ENCODE results near the gene ZC3HAV1.

Gene ZC3HAV1

DNA sequence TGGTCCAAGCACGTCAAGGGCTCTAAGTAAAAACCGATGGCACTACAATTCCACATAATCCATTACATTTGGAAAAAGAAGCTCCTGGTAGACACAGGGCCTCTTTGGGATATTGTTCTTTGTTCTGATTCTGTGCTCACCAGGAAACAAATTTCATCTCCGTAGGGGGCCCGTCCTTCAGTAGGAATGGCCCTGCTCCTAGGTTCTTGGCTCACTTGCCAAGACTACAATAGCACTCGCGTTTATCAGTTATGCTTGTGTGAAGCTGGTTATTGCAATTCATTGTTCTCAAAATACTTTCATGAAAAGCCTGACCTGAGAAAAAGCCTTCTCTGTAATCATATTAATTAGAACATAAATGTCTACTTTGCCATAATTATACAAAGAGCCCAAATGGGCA is 63.4 kb downstream of the ZC3HAV1 start:
- TF ChIP-seq, protein P1, sequence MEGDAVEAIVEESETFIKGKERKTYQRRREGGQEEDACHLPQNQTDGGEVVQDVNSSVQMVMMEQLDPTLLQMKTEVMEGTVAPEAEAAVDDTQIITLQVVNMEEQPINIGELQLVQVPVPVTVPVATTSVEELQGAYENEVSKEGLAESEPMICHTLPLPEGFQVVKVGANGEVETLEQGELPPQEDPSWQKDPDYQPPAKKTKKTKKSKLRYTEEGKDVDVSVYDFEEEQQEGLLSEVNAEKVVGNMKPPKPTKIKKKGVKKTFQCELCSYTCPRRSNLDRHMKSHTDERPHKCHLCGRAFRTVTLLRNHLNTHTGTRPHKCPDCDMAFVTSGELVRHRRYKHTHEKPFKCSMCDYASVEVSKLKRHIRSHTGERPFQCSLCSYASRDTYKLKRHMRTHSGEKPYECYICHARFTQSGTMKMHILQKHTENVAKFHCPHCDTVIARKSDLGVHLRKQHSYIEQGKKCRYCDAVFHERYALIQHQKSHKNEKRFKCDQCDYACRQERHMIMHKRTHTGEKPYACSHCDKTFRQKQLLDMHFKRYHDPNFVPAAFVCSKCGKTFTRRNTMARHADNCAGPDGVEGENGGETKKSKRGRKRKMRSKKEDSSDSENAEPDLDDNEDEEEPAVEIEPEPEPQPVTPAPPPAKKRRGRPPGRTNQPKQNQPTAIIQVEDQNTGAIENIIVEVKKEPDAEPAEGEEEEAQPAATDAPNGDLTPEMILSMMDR (conservative IDR thresholded peaks at IDR 0.05): no peak
- TF ChIP-seq ZFX (IDR thresholded peaks at IDR 0.05): no peak

DNA sequence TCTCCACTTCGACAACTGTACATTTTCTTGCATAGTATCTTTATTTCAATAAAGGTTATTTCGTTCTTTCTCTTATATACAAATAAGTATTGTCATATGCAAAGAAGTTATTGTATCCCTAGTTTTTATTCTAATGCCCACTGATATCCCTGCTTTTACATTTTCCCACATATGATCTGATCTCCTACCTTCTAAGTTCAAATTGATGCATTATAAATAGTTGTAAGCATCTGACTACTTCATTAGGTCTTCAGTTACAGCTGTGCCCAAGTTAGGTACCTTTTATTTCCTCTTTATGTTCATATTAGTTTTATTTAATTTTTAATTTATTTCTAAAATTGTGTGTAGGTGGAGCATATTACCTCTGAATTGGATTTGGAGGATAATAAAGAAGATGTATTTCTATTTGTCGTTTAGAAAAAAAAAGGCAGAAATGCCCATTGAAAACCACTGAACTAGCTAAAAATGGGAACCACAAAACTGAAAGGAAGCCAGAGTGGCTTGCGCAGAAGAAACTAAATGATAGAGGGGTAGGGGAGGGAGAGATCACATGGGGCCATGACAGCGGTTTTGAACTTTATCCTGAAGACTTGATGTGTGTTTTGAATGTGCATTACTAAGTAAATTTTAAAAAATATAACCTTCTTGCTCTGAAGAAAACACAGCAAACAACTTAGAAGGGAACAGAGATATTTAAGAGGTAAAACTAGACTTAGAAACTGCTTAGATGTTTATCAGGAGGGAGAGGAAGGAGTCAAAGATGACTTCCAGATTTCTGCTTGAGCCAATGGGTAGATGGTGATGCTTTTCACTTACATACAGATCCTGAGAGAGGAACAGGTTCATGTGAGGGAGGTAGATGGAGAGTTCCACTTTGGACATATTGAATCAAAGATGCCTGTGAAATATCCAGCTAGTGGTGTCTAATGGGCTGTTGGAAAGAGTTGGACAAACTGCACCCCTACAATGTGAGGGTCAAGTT is 64.4 kb downstream of the ZC3HAV1 start:
- TF ChIP-seq, protein P1 (conservative IDR thresholded peaks at IDR 0.05): no peak
- TF ChIP-seq ZFX (IDR thresholded peaks at IDR 0.05): no peak
- no peak overlapping the region for H3K27ac ChIP-seq

More for the DNA sequence above, 63.4 kb downstream of the ZC3HAV1 start:
- no peak overlapping the region for H3K27ac ChIP-seq

DNA sequence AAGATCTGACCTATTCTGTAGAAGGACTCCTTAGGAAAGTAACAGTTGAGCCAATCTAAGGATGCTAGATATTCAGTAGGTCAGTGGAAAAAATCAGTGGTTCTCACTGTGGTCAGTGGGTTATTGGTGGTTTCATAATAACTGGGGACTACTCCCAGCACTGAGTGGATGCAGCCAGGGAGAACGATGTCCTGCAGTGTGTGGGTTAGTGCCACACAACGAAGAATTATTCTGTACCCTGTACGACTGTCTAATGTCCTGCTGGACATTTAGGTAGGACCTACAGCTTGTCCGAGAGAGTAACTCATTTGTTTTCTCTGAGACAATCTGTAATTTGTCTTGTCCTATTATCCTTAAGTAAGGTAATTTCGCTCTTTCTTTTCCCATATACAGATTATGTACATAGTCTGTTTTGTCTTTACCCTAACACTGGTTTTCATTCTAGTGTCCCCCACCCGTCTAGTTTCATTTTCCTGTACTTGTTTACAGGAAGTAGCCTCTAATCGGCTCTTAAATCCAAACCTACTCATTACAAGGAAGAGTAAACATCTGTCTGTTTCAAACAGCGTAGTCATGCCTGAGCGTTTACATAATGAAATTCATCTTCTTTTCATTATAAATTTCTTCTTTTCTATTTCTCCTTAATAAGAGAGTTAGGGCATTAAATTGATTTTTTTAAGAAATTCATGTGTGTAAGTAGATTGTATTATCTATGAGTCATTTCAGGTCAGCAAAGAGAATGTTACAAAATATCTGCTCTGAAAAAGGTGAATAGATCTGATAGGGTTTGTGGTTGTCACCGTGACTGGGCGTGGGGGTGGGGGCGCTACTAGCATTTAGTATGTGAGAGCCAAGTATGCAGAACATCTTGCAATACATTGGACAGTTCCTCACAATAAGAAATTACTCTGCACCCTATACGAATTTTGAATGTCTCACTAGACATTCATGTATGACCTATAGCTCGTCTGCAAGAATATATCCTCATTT is 65.4 kb downstream of the ZC3HAV1 start:
- no peak overlapping the region for H3K27ac ChIP-seq
- TF ChIP-seq ZFX (IDR thresholded peaks at IDR 0.05): no peak
- TF ChIP-seq, protein P1 (conservative IDR thresholded peaks at IDR 0.05): no peak

DNA sequence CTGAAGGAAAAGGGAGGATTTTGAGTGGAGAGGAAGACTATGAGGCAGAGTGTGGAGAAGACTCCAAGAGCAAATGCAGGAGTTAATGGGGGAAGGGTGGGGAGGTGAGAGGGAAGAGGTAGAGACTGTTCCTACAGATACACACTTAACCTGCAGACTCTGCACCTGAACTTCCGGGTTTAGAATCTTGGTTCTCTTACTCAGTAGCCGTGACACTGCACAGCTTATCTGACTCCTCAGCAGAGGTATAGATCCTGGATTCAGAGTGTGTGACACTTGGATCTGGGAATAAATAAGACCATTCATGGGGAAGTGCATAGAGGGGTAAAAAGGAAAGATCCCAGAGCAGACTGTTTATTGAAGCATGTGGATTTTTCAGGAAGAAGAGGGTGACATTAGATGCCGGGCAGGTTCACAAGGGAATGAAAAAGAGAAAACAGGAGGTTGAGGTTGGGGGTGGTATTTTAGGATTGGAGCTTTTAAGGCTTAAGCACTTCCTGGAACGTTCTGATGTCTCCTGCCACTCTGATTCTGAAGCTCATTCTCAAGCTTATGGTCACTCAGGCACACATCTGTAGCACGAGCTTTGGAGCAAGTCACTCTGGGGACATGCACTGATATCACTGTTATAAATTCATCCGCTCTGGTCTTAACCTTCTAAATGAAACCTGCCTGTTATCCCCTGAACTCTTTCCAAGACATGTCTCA is 68.0 kb downstream of the ZC3HAV1 start:
- TF ChIP-seq, protein P1 (conservative IDR thresholded peaks at IDR 0.05): no peak
- TF ChIP-seq ZFX (IDR thresholded peaks at IDR 0.05): no peak
- no peak overlapping the region for H3K27ac ChIP-seq

DNA sequence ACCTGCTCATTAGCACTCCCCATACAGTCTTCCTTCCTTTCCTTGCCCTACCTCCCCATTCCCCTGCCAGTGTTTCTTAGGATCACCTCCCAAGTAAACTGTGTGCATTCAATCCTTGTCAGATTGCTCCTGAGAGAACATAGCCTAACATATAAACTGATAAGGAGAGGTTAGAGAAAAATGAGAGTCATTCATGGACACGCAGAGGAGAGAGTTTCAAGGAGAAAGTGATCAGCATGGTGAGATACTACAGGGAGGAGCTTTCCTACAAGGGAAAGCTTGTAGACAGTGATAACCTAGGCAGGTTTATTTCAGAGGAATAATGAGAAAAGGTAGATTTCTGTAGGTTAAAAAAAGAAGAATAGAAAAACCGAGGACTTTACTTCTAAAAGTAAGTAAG is 70.8 kb downstream of the ZC3HAV1 start:
- H3K27ac ChIP-seq: no peak overlapping the region
- TF ChIP-seq, protein P1 (conservative IDR thresholded peaks at IDR 0.05): no peak
- TF ChIP-seq ZFX (IDR thresholded peaks at IDR 0.05): no peak

DNA sequence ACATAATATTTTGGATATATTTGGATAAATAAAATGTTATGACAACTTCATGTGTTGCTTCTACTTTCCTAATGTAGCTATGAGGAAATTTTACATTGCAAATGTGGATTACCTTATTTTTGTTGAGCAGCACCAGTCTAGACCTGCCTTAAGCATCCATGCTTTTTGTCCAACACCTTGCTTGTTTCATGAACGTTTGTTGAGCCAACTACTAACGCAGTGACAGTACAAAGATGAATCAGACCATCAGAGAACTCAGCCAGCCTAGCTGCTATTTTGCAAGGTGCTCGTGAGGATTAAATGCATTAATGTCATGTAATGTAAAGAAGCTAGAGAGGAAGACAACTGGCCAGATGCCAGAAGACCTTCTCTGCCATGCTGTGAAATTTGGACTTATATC is 72.6 kb downstream of the ZC3HAV1 start:
- no peak overlapping the region for H3K27ac ChIP-seq

More for the DNA sequence above, 72.6 kb downstream of the ZC3HAV1 start:
- TF ChIP-seq, protein P1 (conservative IDR thresholded peaks at IDR 0.05): no peak
